PFSK-1 (cell line): ENCODE measurements around the gene LZIC.

Experiments used
- FOXP2 ChIP-seq: optimal IDR thresholded peaks from 2 replicates; pipeline ENCODE3; 2011; ENCODE audit warnings: borderline replicate concordance, control low read depth, inconsistent platforms; ENCODE audit not compliant: insufficient read depth; ENCODE audit errors: extremely low read length, extremely low read depth
- POLR2AphosphoS5 ChIP-seq: IDR thresholded peaks from 2 replicates; pipeline ENCODE4 v1.6.1; 2012; ENCODE audit warnings: low read depth, mild to moderate bottlenecking, control low read depth, low read length, moderate library complexity
- SIN3A ChIP-seq: IDR thresholded peaks from 2 replicates; pipeline ENCODE4 v1.6.1; 2012; ENCODE audit warnings: mild to moderate bottlenecking, low read length, moderate library complexity, borderline replicate concordance; ENCODE audit not compliant: insufficient read depth
- TAF1 ChIP-seq: IDR thresholded peaks from 2 replicates; pipeline ENCODE4 v1.6.1; 2012; ENCODE audit warnings: low read length, control low read depth, borderline replicate concordance; ENCODE audit not compliant: insufficient read depth
- TF ChIP-seq, protein P1 (sequence below), 2 experiments: IDR thresholded peaks; 2 replicates each; pipeline versions ENCODE4 v1.6.1 to v1.8.0; 2011 to 2012; ENCODE audit warnings: low read depth in 2 of 2, low read length in 2 of 2, control low read depth in 1 of 2, inconsistent platforms in 1 of 2, mild to moderate bottlenecking in 1 of 2, moderate library complexity in 1 of 2; ENCODE audit not compliant: insufficient read depth in 1 of 2

The LZIC gene

DNA sequence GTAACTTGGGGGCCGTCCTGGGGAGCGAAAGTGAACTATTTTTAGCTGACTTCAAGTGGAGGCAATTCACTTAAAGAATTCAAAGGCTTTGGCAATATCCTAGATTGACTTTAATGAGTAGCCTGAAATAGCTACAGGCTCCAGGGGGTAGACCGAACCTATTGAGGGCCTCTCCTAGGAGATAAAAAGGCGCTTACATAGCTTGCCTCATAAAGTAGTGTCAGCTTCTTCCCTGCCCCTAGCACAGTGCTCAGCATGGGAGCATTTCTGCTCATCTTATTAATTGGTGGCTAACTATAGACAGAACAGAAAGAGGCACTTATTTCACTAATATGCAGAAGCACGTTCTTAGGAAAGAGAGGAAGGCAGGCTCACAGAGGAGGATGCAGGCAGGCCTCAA lies 20.8 kb downstream of the LZIC start:
- TF ChIP-seq TAF1 (no peak), SIN3A (no peak), POLR2AphosphoS5 (no peak), FOXP2 (no peak)
- TF ChIP-seq, protein P1, sequence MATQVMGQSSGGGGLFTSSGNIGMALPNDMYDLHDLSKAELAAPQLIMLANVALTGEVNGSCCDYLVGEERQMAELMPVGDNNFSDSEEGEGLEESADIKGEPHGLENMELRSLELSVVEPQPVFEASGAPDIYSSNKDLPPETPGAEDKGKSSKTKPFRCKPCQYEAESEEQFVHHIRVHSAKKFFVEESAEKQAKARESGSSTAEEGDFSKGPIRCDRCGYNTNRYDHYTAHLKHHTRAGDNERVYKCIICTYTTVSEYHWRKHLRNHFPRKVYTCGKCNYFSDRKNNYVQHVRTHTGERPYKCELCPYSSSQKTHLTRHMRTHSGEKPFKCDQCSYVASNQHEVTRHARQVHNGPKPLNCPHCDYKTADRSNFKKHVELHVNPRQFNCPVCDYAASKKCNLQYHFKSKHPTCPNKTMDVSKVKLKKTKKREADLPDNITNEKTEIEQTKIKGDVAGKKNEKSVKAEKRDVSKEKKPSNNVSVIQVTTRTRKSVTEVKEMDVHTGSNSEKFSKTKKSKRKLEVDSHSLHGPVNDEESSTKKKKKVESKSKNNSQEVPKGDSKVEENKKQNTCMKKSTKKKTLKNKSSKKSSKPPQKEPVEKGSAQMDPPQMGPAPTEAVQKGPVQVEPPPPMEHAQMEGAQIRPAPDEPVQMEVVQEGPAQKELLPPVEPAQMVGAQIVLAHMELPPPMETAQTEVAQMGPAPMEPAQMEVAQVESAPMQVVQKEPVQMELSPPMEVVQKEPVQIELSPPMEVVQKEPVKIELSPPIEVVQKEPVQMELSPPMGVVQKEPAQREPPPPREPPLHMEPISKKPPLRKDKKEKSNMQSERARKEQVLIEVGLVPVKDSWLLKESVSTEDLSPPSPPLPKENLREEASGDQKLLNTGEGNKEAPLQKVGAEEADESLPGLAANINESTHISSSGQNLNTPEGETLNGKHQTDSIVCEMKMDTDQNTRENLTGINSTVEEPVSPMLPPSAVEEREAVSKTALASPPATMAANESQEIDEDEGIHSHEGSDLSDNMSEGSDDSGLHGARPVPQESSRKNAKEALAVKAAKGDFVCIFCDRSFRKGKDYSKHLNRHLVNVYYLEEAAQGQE (IDR thresholded peaks at IDR 0.05; ENCODE audit: insufficient read depth in 1 of 2, low read depth in 2 of 2, low read length in 2 of 2), result no peak

DNA sequence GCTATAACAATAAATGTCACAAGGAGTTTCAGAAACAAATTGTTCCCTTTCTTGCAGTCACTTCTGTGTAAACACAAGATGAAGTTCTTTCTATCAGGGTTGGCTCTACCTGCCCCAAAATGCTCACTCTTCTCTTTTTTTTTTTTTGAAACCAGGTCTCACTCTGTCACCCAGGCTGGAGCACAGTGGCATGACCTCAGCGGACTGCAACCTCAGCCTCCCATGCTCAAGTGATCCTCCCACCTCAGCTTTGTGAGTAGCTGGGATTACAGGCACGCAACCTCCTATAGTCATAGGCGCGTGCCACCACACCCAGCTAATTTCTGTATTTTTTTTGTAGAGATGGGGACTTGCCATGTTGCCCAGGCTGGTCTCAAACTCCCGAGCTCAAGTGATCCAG lies 22.6 kb downstream of the LZIC start:
- TF ChIP-seq, protein P1 (IDR thresholded peaks at IDR 0.05; ENCODE audit: insufficient read depth in 1 of 2, low read depth in 2 of 2, low read length in 2 of 2), result no peak
- TF ChIP-seq SIN3A, result no peak
- no peak for TF ChIP-seq TAF1
- TF ChIP-seq FOXP2, result no peak
- TF ChIP-seq POLR2AphosphoS5, result no peak

DNA sequence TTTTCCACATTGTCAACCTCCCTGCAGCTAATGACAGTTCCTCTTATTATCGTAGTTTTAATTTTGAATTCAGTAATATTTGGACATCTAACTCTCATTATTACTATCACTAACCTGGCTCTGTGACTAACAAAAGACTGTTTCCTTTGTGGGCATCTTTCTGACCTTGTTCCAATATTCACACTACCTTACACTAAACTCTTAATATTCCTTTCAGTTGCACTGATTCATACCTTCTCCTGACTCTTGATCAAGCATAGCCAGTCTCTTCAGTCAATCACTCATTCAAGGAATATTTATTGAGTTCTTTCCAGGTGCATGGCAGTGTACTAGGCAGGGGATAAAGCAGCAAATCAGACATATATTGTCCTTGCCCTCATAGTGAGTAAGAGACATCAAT lies 25.3 kb downstream of the LZIC start:
- TF ChIP-seq FOXP2, result no peak
- no peak for TF ChIP-seq POLR2AphosphoS5
- TF ChIP-seq SIN3A, result no peak
- TF ChIP-seq, protein P1 (IDR thresholded peaks at IDR 0.05; ENCODE audit: insufficient read depth in 1 of 2, low read depth in 2 of 2, low read length in 2 of 2), result no peak
- no peak for TF ChIP-seq TAF1

DNA sequence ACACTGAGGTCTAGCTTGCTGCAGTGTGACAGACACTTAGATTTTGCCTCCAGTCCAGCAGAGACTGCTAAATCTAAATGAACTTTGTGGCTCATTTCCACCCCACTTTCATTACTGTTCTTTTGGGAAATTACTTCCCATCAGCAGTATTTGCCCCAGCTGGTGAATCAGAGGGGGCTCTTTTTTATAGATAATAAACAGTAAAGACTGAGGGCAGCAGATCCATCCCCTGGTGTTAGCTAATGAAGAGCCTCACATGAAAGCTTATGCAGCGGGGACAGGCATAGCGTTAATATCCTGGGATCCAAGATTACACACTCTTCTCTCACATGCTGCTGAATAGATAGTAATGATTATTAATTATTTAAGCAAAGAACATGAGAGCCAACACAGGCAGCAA lies 26.7 kb downstream of the LZIC start:
- TF ChIP-seq, protein P1 (IDR thresholded peaks at IDR 0.05; ENCODE audit: insufficient read depth in 1 of 2, low read depth in 2 of 2, low read length in 2 of 2), result no peak
- TF ChIP-seq TAF1, result no peak
- TF ChIP-seq POLR2AphosphoS5, result no peak
- no peak for TF ChIP-seq FOXP2
- TF ChIP-seq SIN3A, result no peak

DNA sequence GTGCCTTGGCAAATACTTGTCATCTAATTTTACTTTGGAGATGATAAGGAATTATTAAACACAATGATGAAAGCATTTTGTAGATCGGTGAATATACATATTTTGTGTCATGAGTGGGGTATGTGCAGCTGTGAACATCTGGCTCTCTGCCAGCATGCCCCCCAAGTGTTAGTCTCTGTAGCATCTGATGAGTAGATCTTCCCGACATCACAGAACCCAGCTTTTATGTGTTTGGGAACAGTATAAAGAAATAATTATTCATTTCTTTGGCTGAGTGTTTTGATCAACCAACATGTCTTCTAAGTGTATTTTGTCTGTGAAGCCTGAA lies 28.6 kb downstream of the LZIC start:
- TF ChIP-seq POLR2AphosphoS5 (no peak), FOXP2 (no peak), TAF1 (no peak), SIN3A (no peak)
- TF ChIP-seq, protein P1 (IDR thresholded peaks at IDR 0.05; ENCODE audit: insufficient read depth in 1 of 2, low read depth in 2 of 2, low read length in 2 of 2), result no peak
